Brain pericyte (primary cell): ENCODE measurements around the gene HOGA1.

Source experiments
- DNase-seq: peaks from one replicate; pipeline ENCODE4 v3.0.0-alpha.2; 2012; ENCODE audit warnings: low read depth, low spot score

HOGA1 gene

DNA sequence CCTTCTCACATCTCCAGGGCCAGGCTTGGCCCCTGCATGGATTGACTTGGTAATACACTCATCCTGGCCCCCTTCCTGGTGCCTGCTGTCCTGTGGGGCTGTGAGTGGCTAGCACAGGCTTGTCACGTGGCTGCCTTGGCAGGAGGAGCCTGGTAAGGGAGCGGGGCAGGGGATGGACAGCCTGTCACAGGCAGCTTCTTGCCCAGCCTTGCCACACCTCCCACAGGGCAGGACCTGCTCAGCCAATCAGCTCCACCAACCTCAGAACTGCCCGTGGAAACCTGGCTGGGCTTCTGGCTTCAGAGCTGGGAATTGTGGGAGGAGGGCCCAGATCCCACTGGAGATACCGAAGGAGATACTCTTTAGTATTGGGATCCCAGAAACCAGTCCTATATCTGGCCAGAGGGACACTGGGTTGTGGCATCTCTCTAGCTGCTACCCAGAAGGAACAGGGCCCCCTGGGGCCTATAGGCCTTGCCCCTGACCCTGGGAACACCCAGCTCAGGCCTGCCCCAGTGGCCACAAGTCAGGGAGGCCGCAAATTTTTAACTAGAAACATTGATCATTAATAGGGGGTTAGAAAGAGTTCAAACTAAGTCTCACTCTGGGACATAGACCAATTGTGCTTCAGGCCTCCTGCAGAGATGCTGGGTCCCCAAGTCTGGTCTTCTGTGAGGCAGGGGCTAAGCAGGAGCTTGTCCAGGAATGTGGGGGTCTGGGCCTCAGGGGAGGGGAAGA is at the start of gene HOGA1:
HOGA1 (plus strand) TSS at position 330 of the 738 bp plus-strand sequence; CDS start at position 645, 315 bp downstream.
- DNase-seq, result no peak

DNA sequence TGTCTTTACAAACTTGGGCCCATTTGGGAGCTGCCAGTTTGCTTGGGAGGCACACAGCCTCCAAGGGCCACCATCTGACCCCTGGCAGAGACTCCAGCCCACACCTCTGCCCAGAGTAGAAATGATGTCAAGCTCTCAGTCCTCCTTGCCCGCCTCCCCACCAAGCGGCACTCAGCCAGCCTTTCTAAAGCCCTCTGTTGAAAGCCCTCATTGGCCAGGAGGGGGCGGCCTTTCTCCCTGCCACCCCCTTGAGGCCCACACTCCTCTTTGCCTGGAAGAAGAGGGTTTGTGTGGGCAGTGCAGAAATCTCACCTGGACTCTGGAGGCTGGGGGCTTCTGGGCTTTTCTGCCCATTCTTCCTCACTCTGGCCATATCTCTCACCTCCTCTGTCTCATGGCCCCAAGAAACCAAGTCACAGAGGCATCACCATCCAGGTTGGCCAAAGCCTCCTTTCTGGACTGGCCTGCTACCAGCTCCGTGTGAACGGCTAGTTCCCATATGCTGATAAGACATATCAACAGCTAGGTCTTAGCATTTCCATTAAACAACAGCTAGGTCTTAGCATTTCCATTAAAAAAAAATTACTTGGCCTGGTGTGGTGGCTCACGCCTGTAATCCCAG is 49.3 kb upstream of the HOGA1 start:
- no peak for DNase-seq

DNA sequence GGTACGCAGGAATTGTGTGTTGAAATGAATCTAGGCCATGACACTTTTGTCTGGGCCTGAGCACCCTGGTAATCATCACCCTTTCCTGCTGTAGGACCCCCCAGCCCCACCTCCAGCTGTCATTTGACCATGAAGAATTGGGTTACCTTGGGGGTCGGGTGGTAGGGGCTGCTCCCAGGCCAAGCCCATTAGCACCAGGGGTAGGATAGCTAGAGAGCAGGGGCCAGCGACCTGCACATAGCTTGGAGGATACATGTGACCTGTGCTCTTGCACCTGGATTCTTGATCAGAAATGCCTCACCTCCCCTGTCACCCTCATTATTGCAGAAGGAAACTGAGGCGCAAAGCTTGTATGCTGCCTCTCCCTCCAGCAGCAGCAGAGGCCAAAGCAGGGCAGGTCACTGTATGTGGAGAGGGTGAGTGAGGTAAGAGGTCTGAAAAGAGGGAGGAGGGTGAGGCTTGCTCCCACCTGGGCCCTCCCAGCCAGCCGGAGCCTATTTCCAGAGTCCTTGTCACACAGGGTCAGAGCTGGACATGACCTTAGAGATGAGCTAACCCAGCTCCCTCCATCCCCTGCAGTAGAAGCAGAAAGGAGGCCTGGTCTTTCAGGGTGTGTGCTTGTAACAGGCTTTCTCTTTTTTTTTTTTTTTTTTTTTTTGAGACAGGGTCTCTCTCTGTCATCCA is 46.9 kb upstream of the HOGA1 start:
- no peak for DNase-seq

DNA sequence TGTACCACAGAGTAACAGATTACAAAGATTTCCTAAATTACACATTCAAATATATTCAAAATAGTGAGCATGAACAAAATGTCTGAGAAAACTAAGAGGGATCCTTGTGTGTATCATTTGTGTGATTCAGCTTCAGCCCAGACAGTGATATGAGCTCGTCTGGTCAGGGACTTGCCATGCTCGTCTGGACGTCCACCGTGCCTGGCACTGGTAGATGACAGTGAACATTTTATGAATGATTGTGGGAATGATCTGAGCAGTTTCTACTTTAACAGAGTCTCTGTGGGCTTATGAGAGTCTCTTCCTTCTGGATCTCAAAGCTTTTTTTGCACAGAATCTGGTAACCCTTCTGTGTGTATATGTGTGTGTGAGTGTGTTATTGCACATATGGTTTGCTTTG is 45.8 kb upstream of the HOGA1 start:
- no peak for DNase-seq

DNA sequence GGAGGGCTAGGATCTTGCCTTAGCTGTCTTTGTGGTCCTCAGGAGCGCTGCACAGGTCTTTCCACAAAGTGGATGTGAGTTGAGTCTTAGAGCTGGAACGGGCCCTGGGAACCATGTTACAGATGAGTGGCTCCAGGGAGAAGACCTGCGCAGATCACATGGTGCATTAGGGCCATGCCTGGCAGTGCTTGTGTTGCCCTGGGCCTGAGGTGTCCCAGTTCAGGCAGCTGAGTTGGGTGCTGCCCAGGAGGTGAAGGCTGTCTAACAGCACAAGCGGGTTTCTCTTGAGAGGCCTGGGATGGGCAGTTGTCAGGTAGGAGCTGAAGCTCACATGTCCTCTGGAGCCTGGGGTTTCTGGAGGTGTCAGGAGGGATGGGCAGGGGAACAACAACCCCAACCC is 45.4 kb upstream of the HOGA1 start:
- DNase-seq, result no peak

DNA sequence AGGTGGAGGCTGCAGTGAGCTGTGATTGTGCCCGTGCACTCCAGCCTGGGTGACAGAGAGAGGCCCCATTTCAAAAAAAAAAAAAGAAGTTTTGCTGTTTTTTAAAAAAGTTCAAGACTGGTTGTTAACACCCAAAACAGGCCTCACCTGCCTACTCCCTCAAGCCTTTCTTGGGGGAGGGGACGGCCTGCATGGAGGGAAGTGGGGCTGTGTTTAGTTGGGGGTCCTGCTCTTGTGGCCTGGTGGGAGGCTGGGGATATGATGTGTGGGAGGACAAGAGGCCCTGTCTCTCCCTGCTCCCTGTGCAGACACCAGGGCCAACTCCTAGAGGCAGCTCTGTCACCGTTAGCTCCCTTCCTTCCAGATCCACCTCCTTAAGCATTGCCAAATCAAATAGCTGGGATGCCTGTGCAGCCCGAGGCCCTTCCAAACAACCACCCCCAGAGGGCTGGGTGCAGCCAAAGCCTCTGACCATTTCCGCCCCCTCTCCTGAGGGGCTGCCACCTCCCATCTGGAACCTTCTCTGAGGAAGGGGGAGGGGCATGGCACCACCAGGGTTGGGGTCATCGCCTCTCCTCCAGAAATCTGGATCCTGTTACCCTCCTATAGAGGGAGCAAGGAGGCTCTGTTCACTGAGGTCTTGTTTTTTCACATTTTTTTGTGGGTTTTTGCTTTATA is 44.5 kb upstream of the HOGA1 start:
- no peak for DNase-seq

DNA sequence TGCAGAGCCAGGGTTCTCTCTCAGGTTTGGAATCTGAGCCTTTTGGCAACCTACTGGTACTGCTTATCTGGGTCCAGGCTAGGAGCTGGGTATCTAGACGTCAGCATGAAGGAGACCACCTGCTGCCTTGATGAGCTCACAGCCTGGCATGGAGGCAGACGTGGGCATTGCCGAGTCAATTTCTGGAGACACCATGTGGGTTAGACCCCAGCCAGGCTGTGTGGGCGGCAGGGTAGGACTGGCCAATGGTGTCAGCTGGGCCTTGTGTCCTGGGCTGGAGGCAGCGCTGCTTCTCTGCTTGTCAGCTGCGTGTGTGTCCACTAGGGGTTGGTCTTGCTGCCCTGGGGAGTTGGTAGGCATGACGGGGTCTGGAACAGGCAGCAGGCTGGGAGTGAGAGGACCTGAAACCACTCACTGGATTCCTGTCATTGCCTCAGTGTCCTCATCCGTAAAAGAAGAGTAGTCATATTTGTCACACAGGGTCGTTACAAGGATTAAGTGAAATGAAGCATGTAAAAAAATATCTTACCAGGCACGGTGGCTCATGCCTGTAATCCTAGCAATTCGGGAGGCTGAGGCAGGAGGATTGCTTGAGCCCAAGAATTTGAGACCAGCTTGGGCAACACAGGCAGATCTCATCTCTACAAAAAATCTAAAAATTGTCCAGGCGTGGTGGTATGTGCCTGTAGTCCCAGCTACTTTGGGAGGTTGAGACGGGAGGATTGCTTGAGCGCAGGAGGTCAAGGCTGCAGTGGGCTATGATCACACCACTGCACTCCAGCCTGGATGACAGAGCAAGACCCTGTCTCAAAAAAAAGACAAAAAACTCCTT is 43.3 kb upstream of the HOGA1 start:
- DNase-seq, result no peak

DNA sequence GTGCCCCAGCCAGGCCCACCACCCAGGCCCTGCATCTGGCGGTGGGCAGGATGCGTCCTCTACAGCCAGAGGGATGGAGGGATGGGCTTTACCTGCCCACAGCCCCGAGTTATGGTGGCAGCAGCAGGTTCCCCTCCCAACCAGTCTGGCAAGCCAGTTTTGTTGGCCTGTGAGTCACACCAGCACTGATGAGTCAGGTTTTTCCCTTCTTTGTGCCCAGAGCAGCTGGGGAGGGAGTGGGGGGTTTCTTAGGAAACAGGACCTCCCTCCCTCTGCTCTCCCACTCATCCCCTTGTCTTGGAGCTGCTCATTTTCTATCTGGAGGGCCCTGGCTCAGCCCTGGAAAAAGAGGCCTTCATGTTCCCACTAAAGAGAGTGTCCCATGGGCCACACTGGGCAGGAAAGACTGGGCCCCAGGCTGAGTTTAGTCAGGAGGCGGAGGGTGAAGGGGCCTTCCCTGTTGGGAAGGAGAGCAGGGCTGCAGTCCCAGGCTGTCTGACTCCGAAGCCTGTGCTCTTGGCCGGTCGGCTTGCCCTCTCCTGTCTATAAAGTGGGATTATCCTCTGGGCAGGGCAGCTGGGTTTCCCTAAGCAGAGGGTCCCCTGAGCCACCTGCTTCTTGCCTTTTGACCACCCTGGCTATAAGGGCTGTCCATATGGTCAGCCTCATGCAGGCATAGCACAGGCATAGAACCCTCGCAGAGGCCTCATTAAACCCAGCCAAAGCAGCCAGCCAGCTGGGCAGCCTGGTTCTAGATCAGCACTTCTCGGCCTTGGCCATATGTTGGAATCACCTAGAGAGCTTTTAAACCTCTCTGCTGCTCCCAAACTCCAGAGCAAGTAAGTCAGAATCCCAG is 41.8 kb upstream of the HOGA1 start:
- peak; percentile 74 for DNase-seq

DNA sequence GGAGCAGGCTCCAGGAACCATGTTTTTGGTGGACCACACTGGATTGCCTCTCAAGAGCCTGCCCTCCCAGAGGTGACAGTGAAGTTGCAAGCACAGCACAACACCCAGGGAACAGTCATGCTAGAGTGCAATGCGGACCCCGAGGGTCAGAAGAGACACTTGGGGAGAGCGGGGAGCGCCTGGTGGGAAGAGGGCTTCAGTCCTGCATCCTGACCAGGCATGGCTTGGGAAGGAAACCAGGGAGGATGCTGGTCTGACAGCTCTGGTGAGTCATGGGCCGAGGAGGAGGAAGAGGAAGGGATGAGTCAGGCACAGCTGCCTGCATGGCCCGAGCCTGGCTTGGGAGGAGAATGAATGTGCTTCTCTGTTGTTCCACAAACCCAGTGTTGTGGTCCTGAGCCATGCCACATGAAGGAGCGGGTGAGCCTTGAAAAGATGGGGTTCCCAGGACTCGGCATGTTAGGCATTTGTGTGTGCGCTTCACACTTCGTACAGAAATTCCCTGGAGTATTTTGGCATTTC is 41.1 kb upstream of the HOGA1 start:
- peak; percentile 77 for DNase-seq

DNA sequence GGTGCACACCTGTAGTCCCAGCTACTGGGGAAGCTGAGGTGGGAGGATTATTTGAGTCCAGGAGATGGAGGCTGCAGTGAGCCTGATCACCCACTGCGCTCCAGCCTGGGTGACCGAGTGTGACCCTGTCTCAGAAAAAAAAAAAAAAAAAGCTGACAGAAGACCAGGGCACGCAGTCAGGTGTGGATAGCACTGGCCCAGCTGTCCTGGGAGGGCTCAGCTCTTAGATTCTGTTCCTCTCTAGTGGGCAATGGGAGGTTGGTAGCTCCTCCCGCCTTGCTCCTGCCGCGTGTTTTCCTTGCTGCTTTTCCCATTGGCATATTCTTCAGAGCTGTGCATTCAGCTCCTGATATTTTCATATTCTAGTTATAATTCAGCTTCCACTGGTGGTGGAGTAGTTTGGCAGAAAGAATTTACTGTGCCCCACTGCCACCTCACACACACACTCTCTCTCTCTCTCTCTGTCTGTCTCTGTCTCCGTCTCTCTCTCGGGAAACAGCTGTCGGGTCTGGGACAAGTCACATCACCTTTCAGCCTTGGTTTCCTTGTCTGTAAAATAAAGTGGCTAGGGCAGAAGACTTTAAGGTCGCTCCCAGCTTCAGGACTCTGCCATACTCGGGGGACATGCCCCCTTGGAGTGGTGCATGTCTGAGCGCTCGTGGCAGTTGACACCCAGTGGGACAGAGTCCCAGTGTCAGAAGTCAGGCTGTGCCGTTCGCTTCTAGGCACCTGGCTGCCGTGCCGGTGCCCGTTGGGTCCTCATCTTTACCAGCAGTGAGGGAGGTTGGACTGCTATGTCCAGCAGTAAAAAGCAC is 37.5 kb upstream of the HOGA1 start:
- no peak for DNase-seq

DNA sequence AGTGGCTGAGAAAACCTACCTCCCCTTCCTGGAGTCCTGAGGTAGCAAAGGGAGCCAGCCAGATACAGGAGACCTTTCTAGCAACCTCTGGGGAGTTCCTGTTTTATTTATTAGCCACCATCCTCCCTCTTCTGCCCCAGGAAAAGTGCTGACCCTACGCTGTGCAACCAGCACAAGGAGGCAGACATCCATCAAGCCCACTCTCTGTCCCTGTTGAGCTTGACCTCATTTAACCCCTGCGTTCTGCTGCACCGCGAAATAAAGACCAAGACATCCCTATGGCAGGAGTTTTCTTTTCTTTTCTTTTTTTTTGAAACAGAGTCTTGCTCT is 37.0 kb upstream of the HOGA1 start:
- DNase-seq, result no peak

DNA sequence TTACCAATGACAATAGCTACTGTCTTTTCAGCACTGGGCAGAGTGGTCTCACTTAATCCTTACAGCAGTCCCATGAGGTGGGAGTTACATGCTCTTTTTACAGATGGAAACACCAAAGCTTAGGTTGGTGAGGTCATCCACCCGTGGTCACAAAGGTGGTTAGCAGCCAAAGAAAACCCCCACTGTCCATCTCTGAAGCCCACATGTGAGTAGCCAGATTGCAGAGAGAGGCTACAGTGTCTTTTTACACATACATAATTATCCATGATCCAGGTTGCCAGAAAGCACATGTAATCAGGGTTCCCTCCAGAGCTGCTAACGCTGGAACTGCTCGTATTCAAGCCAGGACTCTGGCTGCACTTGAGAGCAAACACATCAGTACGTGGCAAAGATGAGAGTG is 36.2 kb upstream of the HOGA1 start:
- DNase-seq, result no peak

DNA sequence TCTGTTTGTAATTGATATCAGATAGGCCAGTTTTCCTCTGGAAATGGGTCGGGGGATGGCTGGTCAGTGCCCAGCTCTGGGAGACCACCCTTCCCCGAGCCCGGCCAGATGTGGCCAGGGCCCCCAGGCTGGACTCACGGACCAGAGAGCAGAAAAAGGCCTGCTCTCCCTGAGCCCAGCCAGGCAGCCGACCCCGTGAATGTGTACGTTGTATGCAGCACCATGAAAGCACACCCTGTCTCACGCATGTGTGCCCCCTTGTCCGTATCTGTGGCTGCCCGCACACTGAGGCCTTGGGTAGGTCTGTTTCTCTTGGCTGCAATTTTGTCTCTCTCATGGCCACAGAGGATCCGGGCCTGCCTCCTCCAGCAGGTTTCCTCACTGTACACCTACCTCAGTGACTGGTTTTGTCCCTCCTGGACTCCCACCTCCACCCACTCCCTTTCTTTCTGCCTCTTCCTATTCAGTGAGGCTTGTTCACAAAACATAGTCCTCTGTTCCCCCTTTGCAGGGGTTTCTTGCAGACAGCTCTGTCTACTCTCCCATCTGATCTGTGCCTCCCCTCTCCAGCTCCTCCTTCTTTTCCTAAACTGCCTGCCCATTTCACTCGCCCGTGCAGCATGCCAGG is 35.2 kb upstream of the HOGA1 start:
- DNase-seq, result no peak

DNA sequence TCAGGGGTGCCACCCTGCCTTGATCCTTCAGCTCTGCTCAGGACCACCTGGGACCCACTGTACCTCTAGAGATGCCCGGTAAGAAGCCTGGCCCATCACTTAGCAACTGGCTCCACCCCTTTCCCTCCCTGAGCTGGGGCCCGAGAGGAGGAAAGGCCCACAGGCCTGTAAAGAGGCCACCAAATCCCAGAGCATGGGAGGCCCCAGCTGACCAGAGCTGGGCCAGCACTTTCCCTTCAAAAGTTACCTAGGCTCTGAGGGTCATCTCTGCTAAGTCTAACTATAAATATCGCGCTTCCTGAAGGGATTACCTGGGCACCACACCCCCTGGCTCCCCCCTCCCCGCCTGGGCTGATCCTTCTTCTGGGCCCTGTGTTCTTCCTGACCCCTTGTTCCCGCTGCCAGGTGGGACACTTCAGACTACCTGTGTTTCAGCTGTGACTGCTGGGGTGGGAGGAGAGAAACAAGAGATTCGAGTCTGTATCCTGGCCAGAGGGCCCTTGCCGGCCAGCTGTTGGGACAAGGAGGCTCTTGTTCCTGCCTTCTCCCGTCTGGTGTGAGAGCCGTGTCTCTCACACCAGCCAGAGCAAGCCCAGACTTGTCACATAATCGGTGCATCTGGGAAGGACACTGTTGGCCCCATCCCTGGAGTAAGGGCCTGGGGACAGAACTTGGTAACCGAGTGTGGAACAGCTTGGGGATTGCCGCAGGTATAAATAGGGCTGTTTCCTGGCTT is 34.4 kb upstream of the HOGA1 start:
- no peak for DNase-seq

DNA sequence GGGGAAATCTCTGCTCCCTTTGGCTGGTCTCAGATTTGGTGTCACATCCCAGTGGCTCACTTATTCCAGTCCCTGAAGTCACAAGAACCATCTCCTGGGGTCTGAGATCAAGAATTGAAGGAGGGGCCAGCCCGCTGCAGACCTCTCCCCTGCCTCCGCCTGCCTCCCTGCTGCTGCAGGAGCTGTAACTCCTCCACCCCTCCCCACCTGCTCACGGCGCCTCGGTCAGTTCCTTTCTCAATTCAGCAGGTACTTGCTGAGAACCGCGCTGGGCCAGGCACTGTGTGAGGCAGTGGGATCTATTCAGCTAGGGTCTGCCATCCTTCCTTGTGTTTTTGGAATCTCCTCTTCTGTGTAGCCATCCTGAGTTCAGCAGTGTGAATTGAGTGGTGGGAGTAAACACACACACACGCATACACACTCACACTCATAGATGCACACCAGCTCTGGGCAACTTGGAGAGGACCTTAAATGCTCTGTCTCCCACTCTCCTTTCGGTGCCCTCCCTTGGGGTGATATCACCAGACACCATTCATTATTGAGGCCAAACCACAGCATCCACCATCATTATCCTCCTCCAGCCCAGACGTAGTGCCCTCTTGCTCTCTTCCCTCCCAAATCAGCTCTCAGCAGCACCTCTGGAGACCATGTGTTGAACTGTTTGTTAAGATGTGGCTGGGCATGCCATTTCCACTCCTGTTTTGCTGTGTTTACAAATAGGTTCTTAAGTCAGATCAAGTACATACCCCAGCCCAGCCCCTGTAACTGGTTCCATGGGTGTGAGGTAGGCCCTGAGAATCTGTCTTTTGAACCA is 33.6 kb upstream of the HOGA1 start:
- DNase-seq, result no peak

DNA sequence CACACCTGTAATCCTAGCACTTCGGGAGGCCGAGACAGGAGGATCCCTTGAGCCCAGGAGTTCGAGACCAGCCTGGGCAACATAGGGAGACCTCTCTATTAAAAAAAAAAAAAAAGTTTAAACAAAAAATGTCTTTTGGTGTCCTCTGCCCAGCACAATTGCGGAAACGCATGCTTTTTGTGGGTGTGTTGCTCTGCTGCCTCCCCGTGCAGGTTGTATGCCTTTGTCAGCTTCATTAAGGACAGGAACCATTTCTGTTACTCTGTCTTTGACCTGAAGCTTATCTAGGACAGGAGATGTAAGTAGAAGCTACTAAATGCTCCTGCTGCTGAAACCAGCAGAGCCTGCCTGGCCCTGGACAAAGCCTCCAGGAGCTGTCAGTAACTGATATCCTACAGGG is 32.9 kb upstream of the HOGA1 start:
- no peak for DNase-seq

DNA sequence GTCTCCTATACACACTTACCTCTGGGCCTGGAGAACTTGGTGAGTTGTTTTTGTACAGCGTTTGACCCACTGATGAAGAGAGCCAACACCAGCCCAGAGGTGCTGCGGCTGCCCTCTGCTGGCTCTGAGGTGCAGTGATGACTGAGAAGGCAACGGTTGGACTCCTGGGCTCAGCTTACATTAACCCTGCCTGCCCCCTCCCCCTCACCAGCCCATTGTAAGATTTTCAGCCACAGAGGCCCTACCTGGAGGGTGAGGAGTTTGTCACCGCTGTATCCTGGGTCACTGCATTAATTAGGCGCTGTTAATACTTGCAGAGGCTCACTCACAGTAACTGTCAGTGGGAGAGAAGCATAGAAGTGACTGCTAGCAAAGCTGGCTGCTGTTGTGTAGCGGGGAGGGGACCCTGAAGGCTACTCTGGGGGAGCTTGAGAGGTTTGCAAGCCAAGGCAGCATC is 30.6 kb upstream of the HOGA1 start:
- no peak for DNase-seq
